WTC11 (cell line): ENCODE data around the gene TTLL11. TPM values are rescaled to one million over a fixed set of nuclear protein-coding genes. Genes with fewer than 3 reads are reported as not detected.

Experiments
- ATAC-seq: fragments of 200-7000 bp; cut with Tn5 transposase; 2 replicates; pipeline ENCODE4 v1.10.0; 2021; ENCODE audit warnings: mild to moderate bottlenecking, moderate library complexity
- CTCF ChIA-PET: fragments of 300-600 bp; sonication (Branson Sonifier 250); formaldehyde crosslinking; loops from one replicate; lab custom pipeline; 2021; ENCODE audit warnings: antibody characterized with exemption; lab: Charles Lee
- POLR2A ChIA-PET: fragments of 350-600 bp; sonication (Branson Sonifier 250); formaldehyde crosslinking; loops from one replicate; lab custom pipeline; 2021; ENCODE audit warnings: antibody characterized with exemption; lab: Charles Lee
- DNase-seq: peaks from one replicate; pipeline ENCODE4 v3.0.0; 2021; ENCODE audit warnings: low spot score
- H3K27ac Mint-ChIP-seq: 2 replicates; pipeline ENCODE4 v1.8.0; 2021; ENCODE audit warnings: mixed read lengths
- H3K27me3 Mint-ChIP-seq: 2 replicates; pipeline ENCODE4 v1.8.0; 2021; ENCODE audit warnings: low read depth, mild to moderate bottlenecking, moderate library complexity, mixed read lengths
- H3K36me3 Mint-ChIP-seq: 2 replicates; pipeline ENCODE4 v1.8.0; 2021; ENCODE audit warnings: mixed read lengths
- H3K4me1 Mint-ChIP-seq: 2 replicates; pipeline ENCODE4 v1.8.0; 2022; ENCODE audit warnings: mixed read lengths
- H3K4me3 Mint-ChIP-seq: 2 replicates; pipeline ENCODE4 v1.8.0; 2021; ENCODE audit warnings: mild to moderate bottlenecking, moderate library complexity, mixed read lengths
- H3K9me3 Mint-ChIP-seq: 2 replicates; pipeline ENCODE4 v1.8.0; 2021; ENCODE audit warnings: mixed read lengths
- AFF4 ChIP-seq: sonication (generic); formaldehyde crosslinking; IDR thresholded peaks from 2 replicates; pipeline ENCODE4 v1.8.1; 2023; ENCODE audit warnings: mild to moderate bottlenecking, missing genetic modification reagents, borderline replicate concordance
- AR ChIP-seq: fragments of 250-450 bp; sonication (Bioruptor Pico); IDR thresholded peaks from 2 replicates; pipeline ENCODE4 v1.9.0; 2021; ENCODE audit warnings: mild to moderate bottlenecking
- ATF6 ChIP-seq: sonication (generic); formaldehyde crosslinking; IDR thresholded peaks from 2 replicates; pipeline ENCODE4 v1.8.1; 2023; ENCODE audit warnings: mild to moderate bottlenecking, missing genetic modification reagents
- CREM ChIP-seq: sonication (generic); formaldehyde crosslinking; IDR thresholded peaks from 2 replicates; pipeline ENCODE4 v1.8.1; 2022; ENCODE audit warnings: mild to moderate bottlenecking, missing genetic modification reagents, moderate library complexity
- FOXJ3 ChIP-seq: sonication (generic); formaldehyde crosslinking; IDR thresholded peaks from 2 replicates; pipeline ENCODE4 v1.9.0; 2021; ENCODE audit warnings: missing genetic modification reagents, mild to moderate bottlenecking, borderline replicate concordance
- FOXK1 ChIP-seq: sonication (generic); formaldehyde crosslinking; IDR thresholded peaks from 2 replicates; pipeline ENCODE4 v1.8.0; 2022; ENCODE audit warnings: mild to moderate bottlenecking, moderate library complexity, missing genetic modification reagents
- GABPB1 ChIP-seq: sonication (generic); formaldehyde crosslinking; IDR thresholded peaks from 2 replicates; pipeline ENCODE4 v1.8.1; 2023; ENCODE audit warnings: mild to moderate bottlenecking, missing genetic modification reagents
- GTF2I ChIP-seq: fragments of 250-450 bp; sonication (Bioruptor Pico); conservative IDR thresholded peaks from 2 replicates; pipeline ENCODE4 v1.4.0; 2021; ENCODE audit warnings: mild to moderate bottlenecking
- HMGXB4 ChIP-seq: sonication (generic); formaldehyde crosslinking; IDR thresholded peaks from 2 replicates; pipeline ENCODE4 v1.8.1; 2023; ENCODE audit warnings: mild to moderate bottlenecking, moderate library complexity, missing genetic modification reagents
- IRF2 ChIP-seq: sonication (generic); formaldehyde crosslinking; IDR thresholded peaks from 2 replicates; pipeline ENCODE4 v1.8.0; 2022; ENCODE audit warnings: low read depth, missing genetic modification reagents, borderline replicate concordance
- MXD4 ChIP-seq: fragments of 250-450 bp; sonication (Bioruptor Pico); IDR thresholded peaks from 2 replicates; pipeline ENCODE4 v1.8.0; 2021; ENCODE audit warnings: mild to moderate bottlenecking, moderate library complexity, borderline replicate concordance
- TP53 ChIP-seq: sonication (generic); formaldehyde crosslinking; IDR thresholded peaks from 2 replicates; pipeline ENCODE4 v1.8.1; 2023; ENCODE audit warnings: mild to moderate bottlenecking, missing genetic modification reagents
- ZMAT4 ChIP-seq: fragments of 250-450 bp; sonication (Bioruptor Pico); IDR thresholded peaks from 2 replicates; pipeline ENCODE4 v1.9.0; 2021; ENCODE audit warnings: mild to moderate bottlenecking
- ZNF232 ChIP-seq: sonication (generic); formaldehyde crosslinking; IDR thresholded peaks from 2 replicates; pipeline ENCODE4 v1.8.0; 2022; ENCODE audit warnings: mild to moderate bottlenecking, missing genetic modification reagents
- ZNF263 ChIP-seq: sonication (generic); formaldehyde crosslinking; IDR thresholded peaks from 2 replicates; pipeline ENCODE4 v1.8.1; 2022; ENCODE audit warnings: low read depth, mild to moderate bottlenecking, moderate library complexity, missing genetic modification reagents
- ZNF281 ChIP-seq: sonication (generic); formaldehyde crosslinking; IDR thresholded peaks from 2 replicates; pipeline ENCODE4 v1.8.0; 2023; ENCODE audit warnings: mild to moderate bottlenecking, missing genetic modification reagents
- ZNF416 ChIP-seq: fragments of 250-450 bp; sonication (Bioruptor Pico); IDR thresholded peaks from 2 replicates; pipeline ENCODE4 v1.9.0; 2021; ENCODE audit warnings: mild to moderate bottlenecking, inconsistent platforms
- ZNF671 ChIP-seq: fragments of 250-450 bp; sonication (Bioruptor Pico); IDR thresholded peaks from 2 replicates; pipeline ENCODE4 v1.8.0; 2021; ENCODE audit warnings: mild to moderate bottlenecking
- total RNA-seq: library from RNA; stranded (reverse); gene quantifications from 3 replicates; pipeline ENCODE4 v1.2.3, GENCODE V29; 2021
- TF ChIP-seq, protein P1 (sequence below): fragments of 200-600 bp; IDR thresholded peaks from 2 replicates; pipeline ENCODE4 v1.8.0; 2022; ENCODE audit warnings: antibody characterized with exemption
- TF ChIP-seq, protein P2 (sequence below): sonication (generic); formaldehyde crosslinking; IDR thresholded peaks from 2 replicates; pipeline ENCODE4 v1.8.1; 2023; ENCODE audit warnings: mild to moderate bottlenecking, missing genetic modification reagents, moderate library complexity

TTLL11 gene
- total RNA-seq, 1 experiment from 2014 or later = 1.1 TPM

DNA sequence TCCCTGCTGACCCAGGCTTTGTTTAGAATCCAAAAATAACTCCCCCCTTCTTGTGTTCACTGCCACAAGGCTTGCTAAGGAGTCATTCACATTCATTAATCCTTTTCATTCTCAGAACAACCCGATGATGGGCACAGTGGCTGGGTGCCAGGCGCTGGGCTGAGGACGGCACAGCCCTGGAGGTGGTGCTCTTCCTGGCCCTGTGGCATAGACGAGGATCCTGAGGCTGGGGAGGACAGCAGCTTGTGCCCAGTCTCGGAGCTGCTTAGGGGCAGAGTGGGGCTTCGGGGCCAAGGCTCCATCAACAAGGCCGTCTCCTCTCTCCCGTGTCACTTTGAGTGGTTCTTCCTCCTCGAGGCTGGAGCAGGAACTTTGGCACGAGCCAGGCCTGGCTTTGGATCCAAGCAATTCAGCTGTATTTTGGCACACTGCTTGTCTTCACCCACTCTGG, 166.7 kb downstream of the TTLL11 start (continued):
- no peak for TF ChIP-seq CREM (CRISPR knock-in tag)
- no peak for TF ChIP-seq FOXJ3 (CRISPR knock-in tag)
- no peak for TF ChIP-seq ZNF263 (CRISPR knock-in tag)
- no peak for TF ChIP-seq FOXK1 (CRISPR knock-in tag)
- TF ChIP-seq TP53 (CRISPR knock-in tag) = no peak
- TF ChIP-seq GTF2I = no peak
- TF ChIP-seq, protein P1, sequence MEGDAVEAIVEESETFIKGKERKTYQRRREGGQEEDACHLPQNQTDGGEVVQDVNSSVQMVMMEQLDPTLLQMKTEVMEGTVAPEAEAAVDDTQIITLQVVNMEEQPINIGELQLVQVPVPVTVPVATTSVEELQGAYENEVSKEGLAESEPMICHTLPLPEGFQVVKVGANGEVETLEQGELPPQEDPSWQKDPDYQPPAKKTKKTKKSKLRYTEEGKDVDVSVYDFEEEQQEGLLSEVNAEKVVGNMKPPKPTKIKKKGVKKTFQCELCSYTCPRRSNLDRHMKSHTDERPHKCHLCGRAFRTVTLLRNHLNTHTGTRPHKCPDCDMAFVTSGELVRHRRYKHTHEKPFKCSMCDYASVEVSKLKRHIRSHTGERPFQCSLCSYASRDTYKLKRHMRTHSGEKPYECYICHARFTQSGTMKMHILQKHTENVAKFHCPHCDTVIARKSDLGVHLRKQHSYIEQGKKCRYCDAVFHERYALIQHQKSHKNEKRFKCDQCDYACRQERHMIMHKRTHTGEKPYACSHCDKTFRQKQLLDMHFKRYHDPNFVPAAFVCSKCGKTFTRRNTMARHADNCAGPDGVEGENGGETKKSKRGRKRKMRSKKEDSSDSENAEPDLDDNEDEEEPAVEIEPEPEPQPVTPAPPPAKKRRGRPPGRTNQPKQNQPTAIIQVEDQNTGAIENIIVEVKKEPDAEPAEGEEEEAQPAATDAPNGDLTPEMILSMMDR = no peak
- TF ChIP-seq HMGXB4 = no peak
- no peak for TF ChIP-seq ZNF671
- TF ChIP-seq, protein P2, sequence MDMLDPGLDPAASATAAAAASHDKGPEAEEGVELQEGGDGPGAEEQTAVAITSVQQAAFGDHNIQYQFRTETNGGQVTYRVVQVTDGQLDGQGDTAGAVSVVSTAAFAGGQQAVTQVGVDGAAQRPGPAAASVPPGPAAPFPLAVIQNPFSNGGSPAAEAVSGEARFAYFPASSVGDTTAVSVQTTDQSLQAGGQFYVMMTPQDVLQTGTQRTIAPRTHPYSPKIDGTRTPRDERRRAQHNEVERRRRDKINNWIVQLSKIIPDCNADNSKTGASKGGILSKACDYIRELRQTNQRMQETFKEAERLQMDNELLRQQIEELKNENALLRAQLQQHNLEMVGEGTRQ (CRISPR knock-in tag) = no peak
- TF ChIP-seq AFF4 (CRISPR knock-in tag) = no peak
- no peak for TF ChIP-seq ATF6 (CRISPR knock-in tag)
- TF ChIP-seq, all 79 proteins: peak for 0

DNA sequence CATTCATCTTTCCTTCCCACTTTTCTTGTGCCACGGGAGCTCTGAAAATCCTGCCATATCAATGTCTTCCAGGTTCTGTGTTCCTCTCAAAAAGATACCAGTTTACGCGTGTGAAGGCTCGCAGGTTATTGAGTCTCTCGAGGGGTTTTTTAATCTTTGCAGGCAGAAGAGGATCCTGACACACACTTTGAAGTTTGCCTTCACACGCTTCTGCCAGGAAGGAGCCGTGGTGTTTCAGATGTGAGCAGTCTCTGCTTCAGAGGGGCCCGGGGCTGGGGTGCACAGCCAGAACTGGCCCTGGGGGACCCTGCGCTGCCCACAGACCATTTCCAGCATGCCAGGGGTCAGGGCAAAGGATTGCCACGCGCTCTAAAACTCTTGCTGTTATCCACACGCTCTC, 167.2 kb downstream of the TTLL11 start:
- ChIA-PET POLR2A (no interaction called here), CTCF (no interaction called here)
- ATAC-seq = no peak
- Mint-ChIP-seq H3K27me3 (0 out of 2 replicates have a peak, but pooled peaks cover 2% of the 10 kb centered on the region), H3K27ac (no peak overlapping the region), H3K4me3 (no peak overlapping the region), H3K9me3 (no peaks in the 10 kb centered on the region), H3K36me3 (no peaks in the 10 kb centered on the region), H3K4me1 (no peaks in the 10 kb centered on the region)
- DNase-seq = no peak
- TF ChIP-seq AR (no peak), IRF2 (CRISPR knock-in tag) (no peak), GABPB1 (CRISPR knock-in tag) (no peak), MXD4 (CRISPR knock-in tag) (no peak), ZNF232 (CRISPR knock-in tag) (no peak), ZNF416 (CRISPR knock-in tag) (no peak), ZNF281 (CRISPR knock-in tag) (no peak), GTF2I (no peak), ZMAT4 (no peak)
